NCI-H1417 treated with DMSO at 0.1 percent for 48 hours (cell line): ENCODE results near the gene BRD3.
"Not testable (repeated sequence)": the region's sequence is repeated elsewhere in the genome, so short reads cannot be mapped to it uniquely, and the experiment has no call there.

Experiments used
- DNase-seq: peaks from one replicate; lab custom pipeline; 2025; lab: John Stamatoyannopoulos, UW

Gene BRD3

GRCh38 chr9:134067904-134068743, at the start of gene BRD3:
Gene BRD3 (minus strand): TSS chr9:134068026. CDS start chr9:134053477, 14,549 bp downstream.
- DNase-seq, result peak; percentile 41

- DNase-seq, result no peak
Measured at GRCh38 chr9:134112561-134112960, 44.7 kb upstream of the BRD3 start.

- no peak for DNase-seq
Measured at GRCh38 chr9:134111064-134111463, 43.2 kb upstream of the BRD3 start.

GRCh38 chr9:134103391-134103998, 35.7 kb upstream of the BRD3 start:
- DNase-seq, result no peak

- DNase-seq, result no peak
Measured at GRCh38 chr9:134101623-134102149, 33.9 kb upstream of the BRD3 start.

- not testable (repeated sequence) for DNase-seq
Measured at GRCh38 chr9:134101133-134101532, 33.3 kb upstream of the BRD3 start.

- DNase-seq, result no peak
Measured at GRCh38 chr9:134100040-134100439, 32.2 kb upstream of the BRD3 start.

GRCh38 chr9:134099123-134099761, 31.4 kb upstream of the BRD3 start:
- no peak for DNase-seq

GRCh38 chr9:134089972-134090371, 22.1 kb upstream of the BRD3 start:
- DNase-seq, result no peak

GRCh38 chr9:134088063-134088725, 20.4 kb upstream of the BRD3 start:
- no peak for DNase-seq

GRCh38 chr9:134085674-134086073, 17.8 kb upstream of the BRD3 start:
- DNase-seq, result no peak

GRCh38 chr9:134083451-134083850, 15.6 kb upstream of the BRD3 start:
- no peak for DNase-seq

GRCh38 chr9:134076644-134077043, 8.8 kb upstream of the BRD3 start:
- DNase-seq, result no peak

- not testable (repeated sequence) for DNase-seq
Measured at GRCh38 chr9:134075689-134076088, 7.9 kb upstream of the BRD3 start.

- DNase-seq, result no peak
Measured at GRCh38 chr9:134073500-134073899, 5.7 kb upstream of the BRD3 start.

GRCh38 chr9:134072683-134073082, 4.9 kb upstream of the BRD3 start:
- not testable (repeated sequence) for DNase-seq

GRCh38 chr9:134071149-134071548, 3.3 kb upstream of the BRD3 start:
- DNase-seq, result no peak

- no peak for DNase-seq
Measured at GRCh38 chr9:134069480-134070399, 1.9 kb upstream of the BRD3 start.

GRCh38 chr9:134068744-134069479, 1.1 kb upstream of the BRD3 start:
- peak; percentile 41 for DNase-seq
